Measurements from ENCODE around the gene IGF2R.

The IGF2R gene

DNA sequence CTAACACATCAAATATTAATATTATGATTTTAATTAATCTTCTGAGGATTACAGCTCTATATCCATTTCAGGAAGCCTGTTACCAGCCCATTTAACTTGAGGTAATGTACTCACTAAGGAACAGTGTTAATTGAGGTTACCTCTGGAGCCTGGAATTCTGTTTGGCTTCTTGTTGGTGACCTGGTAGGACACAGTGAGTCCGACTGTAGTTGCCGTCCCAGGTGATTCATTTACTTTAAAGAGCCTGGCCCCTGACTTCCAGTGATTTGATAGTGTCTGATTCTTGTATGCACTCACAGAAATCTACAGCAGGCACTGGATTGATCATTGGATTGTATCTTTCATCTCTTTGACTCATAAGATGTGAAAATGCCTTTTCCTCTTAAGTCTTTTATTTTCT, 34.0 kb downstream of the IGF2R start:
- DNase-seq (ENCODE audit: insufficient read length, low spot score) (no peak), FAIRE-seq (no peak)
- TF ChIP-seq POLR2A (IDR thresholded peaks at IDR 0.05; ENCODE audit: low read depth, low read length), result no peak

DNA sequence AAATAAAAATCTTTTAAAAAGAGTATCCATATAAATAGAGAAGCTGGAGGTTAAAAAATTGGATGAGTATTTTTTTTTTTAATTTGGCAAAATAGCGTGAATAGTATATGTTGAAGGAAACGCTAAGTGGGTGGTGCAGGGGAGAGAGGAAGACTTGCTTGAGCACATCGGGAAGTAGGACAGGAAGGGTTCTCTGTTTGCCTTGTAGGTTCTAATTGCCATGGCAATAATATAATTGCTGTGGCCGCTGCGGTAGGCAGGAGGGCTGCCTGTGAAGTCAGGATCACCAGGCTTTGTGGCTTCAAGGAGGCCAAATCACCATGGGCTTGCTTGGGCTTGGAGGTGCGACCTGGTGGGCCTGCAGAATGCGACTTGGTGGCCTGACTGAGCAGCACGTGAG, 35.1 kb downstream of the IGF2R start:
- FAIRE-seq (no peak), DNase-seq (ENCODE audit: insufficient read length, low spot score) (no peak)
- TF ChIP-seq POLR2A (IDR thresholded peaks at IDR 0.05; ENCODE audit: low read depth, low read length), result no peak

DNA sequence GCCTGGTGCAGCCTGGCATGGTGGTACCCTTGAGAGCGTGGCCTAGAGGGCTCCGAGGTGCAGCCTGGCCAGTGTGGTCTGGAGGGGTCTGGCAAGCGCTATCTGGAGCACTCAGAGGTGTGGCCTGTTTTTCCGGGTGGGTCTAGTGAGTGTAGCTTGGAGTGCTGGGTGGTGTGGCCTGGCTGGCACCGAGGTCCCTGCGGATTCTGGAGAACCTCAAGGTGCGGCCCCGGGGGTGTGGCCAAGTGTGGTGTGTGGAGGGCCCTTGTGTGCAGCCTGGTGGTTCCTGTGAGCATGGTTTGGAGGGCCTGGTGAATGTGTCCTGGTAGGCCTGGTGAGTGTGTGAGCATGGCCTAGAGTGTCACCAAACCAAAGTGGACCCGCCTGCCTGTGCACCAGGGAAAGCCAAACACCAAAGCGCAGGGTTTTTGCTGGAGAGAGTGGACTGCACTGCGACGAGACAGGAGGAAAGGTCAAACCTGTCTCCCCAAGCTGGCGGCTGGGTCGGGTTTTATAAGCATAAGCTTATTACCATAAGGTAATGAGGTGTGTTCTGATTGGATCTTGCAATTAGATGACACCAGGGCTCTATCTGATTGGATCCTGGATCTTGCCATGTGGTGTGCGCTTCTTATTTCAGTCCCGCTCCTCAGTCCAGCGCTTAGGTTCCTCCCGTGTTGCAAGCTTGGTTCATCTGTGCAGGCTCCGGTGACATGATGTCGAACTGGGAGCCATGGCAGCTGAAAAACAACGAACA, 35.7 kb downstream of the IGF2R start:
- DNase-seq (ENCODE audit: insufficient read length, low spot score), result no peak

DNA sequence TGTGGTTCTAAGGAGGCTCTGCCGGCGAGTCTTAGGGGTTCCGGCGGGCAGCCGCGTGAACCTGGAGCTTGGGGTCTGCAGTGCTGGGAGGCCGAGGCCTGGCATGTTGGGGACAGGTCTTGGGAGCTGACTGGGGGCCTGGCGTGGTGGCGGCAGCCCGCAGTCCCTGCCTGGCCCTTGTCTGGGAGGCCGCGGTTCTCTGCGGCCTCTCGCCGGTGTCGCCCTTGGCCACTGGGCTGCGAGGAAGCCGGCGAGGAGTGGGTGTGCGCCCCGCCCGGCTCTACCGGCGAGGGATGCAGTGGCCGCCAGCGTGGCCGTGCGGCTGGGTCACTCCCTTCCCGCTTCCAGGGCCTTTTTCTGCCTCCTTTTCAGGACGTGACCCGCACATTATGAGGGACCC, 36.3 kb downstream of the IGF2R start:
- DNase-seq (ENCODE audit: insufficient read length, low spot score) (no peak), FAIRE-seq (no peak)
- no peak for TF ChIP-seq POLR2A (IDR thresholded peaks at IDR 0.05; ENCODE audit: low read depth, low read length)

More for the DNA sequence above, 35.7 kb downstream of the IGF2R start:
- no peak for FAIRE-seq
- TF ChIP-seq POLR2A (IDR thresholded peaks at IDR 0.05; ENCODE audit: low read depth, low read length), result no peak

DNA sequence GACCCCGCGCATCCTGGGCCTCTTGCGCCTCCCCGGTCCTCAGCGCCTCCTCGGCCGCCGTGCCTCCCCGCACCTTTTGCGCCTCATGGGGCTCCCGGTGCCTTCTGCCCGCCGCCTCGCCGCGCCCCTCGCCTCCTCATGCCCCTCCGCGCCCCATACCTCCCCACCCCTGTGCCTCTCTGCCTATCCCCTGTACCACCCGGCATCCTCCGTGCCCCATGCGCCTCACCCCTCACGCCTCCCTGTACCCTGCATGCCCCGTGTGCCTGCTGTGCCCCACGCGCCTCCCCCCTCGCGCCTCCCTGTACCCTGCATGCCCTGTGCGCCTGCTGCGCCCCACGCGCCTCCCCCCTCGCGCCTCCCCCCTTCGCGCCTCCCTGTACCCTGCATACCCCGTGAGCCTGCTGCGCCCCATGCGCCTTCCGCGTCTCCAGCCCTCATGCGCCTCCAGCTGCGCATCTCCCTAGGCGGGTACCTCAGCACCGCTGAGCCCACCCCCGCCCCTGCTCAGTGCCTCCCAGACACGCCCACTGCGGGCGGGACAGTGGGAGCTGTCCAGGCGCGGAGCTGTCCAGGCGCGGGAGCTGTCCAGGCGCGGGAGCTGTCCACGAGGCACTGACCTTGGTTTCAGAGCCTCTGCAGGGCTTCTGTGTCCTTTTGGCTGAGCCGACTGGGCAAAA, 37.1 kb downstream of the IGF2R start:
- no peak for TF ChIP-seq POLR2A (IDR thresholded peaks at IDR 0.05; ENCODE audit: low read depth, low read length)
- no peak for FAIRE-seq

DNA sequence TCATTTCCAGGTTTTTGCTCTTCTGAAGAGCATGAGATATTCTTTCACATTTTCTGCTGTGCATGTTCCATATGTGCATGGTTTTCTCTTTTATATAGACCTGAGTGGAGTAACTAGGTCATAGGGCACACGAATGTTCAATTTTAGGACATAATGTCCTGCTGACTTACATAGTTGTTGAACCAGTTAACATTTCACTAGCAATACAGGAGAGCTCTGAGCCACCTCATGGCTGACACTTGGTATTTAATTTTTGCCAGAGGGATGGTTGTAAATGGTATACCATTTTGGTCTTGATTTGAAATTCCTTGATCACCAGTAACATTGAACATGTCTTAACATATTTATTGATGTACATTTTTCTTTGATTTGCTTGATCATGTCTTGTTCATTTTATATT, 38.3 kb downstream of the IGF2R start:
- TF ChIP-seq POLR2A (IDR thresholded peaks at IDR 0.05; ENCODE audit: low read depth, low read length), result no peak
- DNase-seq (ENCODE audit: insufficient read length, low spot score), result no peak
- FAIRE-seq, result no peak

More for the DNA sequence above, 37.1 kb downstream of the IGF2R start:
- no peak for DNase-seq (ENCODE audit: insufficient read length, low spot score)

DNA sequence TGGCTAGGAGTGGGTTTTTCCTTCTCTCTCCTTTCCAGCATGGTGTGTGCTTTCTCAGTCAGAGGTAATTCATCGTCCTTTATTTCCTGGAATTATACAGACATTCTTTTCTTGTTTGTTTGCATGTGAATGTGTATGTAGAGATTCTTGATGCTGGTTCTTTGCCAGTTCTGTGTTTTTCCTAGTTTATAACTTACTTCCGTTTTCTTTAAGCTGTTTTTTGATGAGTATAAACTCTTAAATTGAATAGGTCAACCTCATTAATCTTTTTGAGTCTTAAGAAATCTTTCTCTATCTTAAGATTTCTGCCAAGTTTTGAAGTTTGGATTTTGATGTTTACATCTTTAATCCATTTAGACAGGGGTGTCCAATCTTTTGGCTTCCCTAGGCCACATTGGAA, 38.7 kb downstream of the IGF2R start:
- no peak for FAIRE-seq

DNA sequence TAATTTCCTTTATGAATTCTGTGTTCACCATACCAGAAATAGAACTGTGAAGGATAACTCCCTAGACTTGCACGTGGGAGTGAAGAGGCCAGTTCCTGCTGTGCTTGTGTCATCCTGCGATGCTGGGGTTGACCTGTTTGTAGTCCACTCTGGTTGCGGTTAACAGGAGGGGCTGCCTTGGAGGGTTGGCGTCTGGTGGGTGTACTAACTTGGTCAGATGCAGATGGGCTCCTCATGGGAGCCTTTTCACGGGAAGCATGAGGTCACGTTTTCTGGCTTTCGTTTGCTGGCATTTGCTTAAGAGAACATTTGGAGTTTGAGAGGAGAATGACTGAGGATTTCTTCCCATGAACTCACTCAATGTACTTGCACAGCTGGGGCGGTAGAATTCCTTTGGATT, 41.2 kb downstream of the IGF2R start:
- TF ChIP-seq POLR2A (IDR thresholded peaks at IDR 0.05; ENCODE audit: low read depth, low read length), result no peak
- FAIRE-seq (no peak), DNase-seq (ENCODE audit: insufficient read length, low spot score) (no peak)

More for the DNA sequence above, 38.7 kb downstream of the IGF2R start:
- no peak for DNase-seq (ENCODE audit: insufficient read length, low spot score)
- no peak for TF ChIP-seq POLR2A (IDR thresholded peaks at IDR 0.05; ENCODE audit: low read depth, low read length)

DNA sequence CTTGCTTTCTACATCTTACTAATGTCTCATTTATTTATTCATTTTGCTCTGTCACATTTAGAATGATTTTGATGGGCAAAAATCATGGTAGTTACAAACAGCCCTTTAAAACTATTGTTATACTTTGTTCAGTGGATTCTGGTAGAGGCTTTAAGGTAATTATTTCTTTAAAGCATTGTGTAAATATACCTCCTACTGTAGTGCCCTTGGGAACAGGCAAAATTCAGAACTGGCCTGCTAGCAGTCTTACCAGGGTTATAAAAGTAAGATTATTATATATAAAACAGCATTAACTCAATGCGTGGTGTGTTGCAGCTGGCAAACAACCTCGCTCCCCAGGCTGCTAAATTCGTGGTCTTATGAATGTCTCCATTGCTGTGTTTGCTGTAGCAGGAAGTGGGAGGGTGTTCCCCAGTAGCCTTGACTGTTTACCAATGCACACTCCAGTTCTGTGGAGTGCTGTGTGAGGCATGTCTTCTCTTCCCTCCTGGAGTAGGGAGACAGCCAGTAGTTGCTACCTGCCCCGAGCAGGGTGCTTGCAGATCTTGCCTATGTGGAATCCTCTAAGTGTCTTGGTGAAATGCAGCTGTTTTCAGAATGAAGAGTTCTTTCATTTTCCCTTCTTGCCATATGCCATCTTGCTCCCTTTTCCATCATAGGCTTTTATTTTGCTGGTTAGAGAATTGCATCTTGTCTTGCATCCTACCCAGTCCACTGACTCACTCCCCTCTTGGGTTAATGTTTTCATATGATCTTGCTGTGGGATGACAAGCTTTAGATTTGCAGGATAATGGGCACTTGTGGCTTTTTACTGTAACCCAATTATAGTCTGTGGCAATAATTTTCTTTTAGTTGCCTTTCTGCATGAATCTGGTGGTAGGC, 45.3 kb downstream of the IGF2R start:
- FAIRE-seq, result no peak
- no peak for DNase-seq (ENCODE audit: insufficient read length, low spot score)
- no peak for TF ChIP-seq POLR2A (IDR thresholded peaks at IDR 0.05; ENCODE audit: low read depth, low read length)

DNA sequence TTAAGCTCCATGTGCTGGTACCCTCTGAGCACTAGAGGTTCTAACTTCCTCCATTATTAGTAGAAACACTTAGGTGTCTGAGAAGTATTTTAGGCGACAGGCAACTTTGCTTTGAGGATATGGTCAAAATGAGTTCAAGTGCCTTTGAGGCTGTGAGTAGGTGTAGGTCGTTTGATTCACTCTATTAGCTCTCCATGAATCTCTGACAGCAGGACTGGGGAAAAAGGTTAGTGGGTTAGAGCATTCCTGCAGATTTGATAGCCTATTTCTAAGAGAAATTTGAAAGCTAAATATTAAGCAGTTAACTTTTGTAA, 45.9 kb downstream of the IGF2R start:
- TF ChIP-seq POLR2A (IDR thresholded peaks at IDR 0.05; ENCODE audit: low read depth, low read length), result no peak
- DNase-seq (ENCODE audit: insufficient read length, low spot score) (no peak), FAIRE-seq (no peak)

DNA sequence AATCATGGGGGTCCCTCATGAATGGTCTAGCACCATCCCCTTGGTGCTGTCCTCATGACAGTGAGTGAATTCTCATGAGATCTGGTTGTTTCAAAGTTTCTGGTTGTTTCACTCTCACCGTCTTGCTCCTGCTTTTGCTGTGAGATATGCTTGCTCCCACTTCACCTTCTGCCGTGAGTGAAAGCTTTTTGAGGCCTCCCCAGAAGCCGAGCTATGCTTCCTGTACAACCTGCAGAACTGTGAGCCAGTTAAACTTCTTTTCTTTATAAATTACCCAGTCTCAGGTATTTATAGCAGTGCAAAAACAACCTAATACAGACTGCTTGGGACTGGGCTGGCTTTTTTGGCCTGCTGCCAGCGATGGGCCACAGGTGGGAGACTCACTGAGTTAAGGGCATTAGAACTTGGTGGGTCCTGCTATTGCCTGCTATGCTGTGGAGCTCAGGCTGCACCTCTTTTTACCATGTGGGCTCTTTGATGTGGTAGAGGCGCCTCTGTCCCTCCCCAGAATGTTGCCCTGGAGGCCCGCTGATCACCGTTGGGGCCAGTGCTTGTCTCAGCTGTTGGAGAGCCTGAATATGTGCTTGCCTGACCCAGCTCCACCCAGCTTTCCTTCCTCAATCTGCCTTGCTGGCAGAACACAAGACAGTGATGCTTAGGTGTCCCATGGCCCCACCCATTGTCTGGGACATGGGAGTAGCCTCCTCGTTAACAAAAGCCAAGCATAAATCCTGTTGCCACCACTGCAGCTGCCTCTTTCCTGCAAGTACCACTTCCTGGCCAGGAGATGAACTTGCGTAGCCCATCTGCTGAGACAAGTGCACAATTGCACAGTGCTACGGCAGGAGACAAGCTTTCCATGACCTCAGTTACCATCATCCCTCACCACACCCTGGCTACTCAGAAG, 47.1 kb downstream of the IGF2R start:
- DNase-seq (ENCODE audit: insufficient read length, low spot score), result no peak
- FAIRE-seq, result no peak
- TF ChIP-seq POLR2A (IDR thresholded peaks at IDR 0.05; ENCODE audit: low read depth, low read length), result no peak

DNA sequence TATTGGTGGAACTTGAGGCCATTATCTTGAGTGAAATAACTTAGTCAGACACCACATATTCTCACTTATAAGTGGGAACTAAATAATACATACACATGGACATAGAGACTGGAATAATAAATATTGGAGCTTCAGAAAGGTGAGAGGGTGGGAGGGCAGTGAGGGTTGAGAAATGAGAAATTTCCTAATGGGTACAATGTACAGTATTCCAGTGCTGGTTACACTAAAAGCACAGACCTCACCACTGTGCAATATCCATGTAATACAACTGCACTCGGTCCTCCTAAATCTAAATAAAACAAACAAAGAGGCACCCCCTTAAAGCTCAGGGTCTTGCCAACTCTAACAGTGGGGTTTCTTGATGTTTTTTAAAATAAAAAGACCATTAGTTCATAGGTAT, 53.2 kb downstream of the IGF2R start:
- no peak for TF ChIP-seq POLR2A (IDR thresholded peaks at IDR 0.05; ENCODE audit: low read depth, low read length)
- no peak for DNase-seq (ENCODE audit: insufficient read length, low spot score)
- no peak for FAIRE-seq

DNA sequence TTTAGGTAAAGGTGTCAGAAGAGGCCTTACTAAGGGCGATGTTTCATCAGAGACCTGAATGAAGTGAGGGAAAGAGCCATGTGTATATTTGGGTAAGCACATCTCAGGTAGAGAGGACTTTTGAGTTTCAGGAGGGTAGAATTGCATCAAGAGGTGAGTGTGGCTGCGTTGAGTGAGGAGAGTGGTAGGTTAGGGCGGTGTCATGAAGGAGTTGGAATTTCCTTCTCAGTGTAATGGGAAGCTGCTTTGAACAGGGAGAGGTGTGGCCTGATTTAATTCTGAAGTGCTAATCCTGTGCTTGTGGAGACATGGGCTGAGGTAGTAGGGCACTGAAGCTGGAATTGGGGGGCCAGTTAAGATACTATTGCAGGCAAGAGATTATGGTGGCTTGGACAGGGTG, 53.9 kb downstream of the IGF2R start:
- no peak for TF ChIP-seq POLR2A (IDR thresholded peaks at IDR 0.05; ENCODE audit: low read depth, low read length)
- FAIRE-seq, result no peak
- DNase-seq (ENCODE audit: insufficient read length, low spot score), result no peak

Measured in H54 (cell line).